Stomach (tissue), 9 donors: ENCODE results near the gene BTBD6. TPM values are rescaled to one million over a fixed set of nuclear protein-coding genes. Genes with fewer than 3 reads are reported as not detected.
"Not testable (repeated sequence)": the region's sequence is repeated elsewhere in the genome, so short reads cannot be mapped to it uniquely, and the experiment has no call there.

ENCODE experiments used
- DNase-seq, 2 donors: peaks; one replicate each; pipeline versions ENCODE4 v3.0.0 to v3.0.0-alpha.2; 2013 to 2019
- H3K27ac ChIP-seq, 5 donors: fragments of 200-600 bp in 4 of 5; sonication (generic) in 4 of 5; one replicate each; pipeline ENCODE4 v1.5.1; 2013 to 2019; ENCODE audit warnings: mild to moderate bottlenecking in 1 of 5, moderate library complexity in 1 of 5
- H3K27me3 ChIP-seq, 3 donors: fragments of 200-600 bp; sonication (generic); one replicate each; pipeline ENCODE4 v1.5.1; 2017 to 2019; ENCODE audit warnings: mixed run types in 1 of 3
- H3K36me3 ChIP-seq, 4 donors: fragments of 200-600 bp; sonication (generic); 1 replicate in 3 of 4; 2 replicates in 1 of 4; pipeline ENCODE4 v1.5.1; 2016 to 2019
- H3K4me1 ChIP-seq, 4 donors: fragments of 200-600 bp; sonication (generic); one replicate each; pipeline ENCODE4 v1.5.1; 2016 to 2019
- H3K4me3 ChIP-seq, 4 donors: fragments of 200-600 bp; sonication (generic) in 3 of 4; one replicate each; pipeline ENCODE4 v1.5.1; 2016 to 2019; ENCODE audit warnings: mild to moderate bottlenecking in 1 of 4
- H3K9me3 ChIP-seq, 4 donors: fragments of 200-600 bp; sonication (generic); one replicate each; pipeline ENCODE4 v1.5.1; 2016 to 2019
- CTCF ChIP-seq, 7 experiments: fragments of 450-650 bp in 4 of 7; fragments of 200-600 bp in 3 of 7; sonication (generic) in 3 of 7; IDR thresholded peaks; one replicate each; pipeline ENCODE4 v1.5.1; 2016 to 2019; ENCODE audit warnings: antibody characterized with exemption in 7 of 7, control low read depth in 2 of 7, mild to moderate bottlenecking in 1 of 7
- EP300 ChIP-seq: sonication (generic); formaldehyde crosslinking; IDR thresholded peaks from one replicate; pipeline ENCODE4 v1.6.1; 2017; ENCODE audit warnings: antibody characterized with exemption
- POLR2A ChIP-seq, 4 donors: fragments of 450-650 bp; IDR thresholded peaks; one replicate each; pipeline ENCODE4 v1.6.1; 2016; ENCODE audit warnings: antibody characterized with exemption in 4 of 4, control low read depth in 2 of 4, mild to moderate bottlenecking in 1 of 4, moderate library complexity in 1 of 4
- POLR2AphosphoS5 ChIP-seq, 3 donors: sonication (generic); formaldehyde crosslinking; IDR thresholded peaks; one replicate each; pipeline ENCODE4 v1.6.1; 2016; ENCODE audit warnings: antibody characterized with exemption in 3 of 3
- WGBS, 5 donors: extraction: QIAGEN DNeasy Blood & Tissue Kit in 3 of 5; methylation state at CpG; one replicate each; pipeline versions ENCODE4 v1.1.5 to v1.1.7; 2013 to 2018; 5-methylcytosine and 5-hydroxymethylcytosine counted together
- intact Hi-C: fragments of 100-400 bp; cut with DNase I; formaldehyde crosslinking; loops from one replicate; pipeline ENCODE4 v1.15.1; 2023; ENCODE audit warnings: low total_unique reads
- polyA plus RNA-seq, 3 donors: library from polyadenylated mRNA; stranded (reverse); fragments of 200-250 nt; gene quantifications; one replicate each; pipeline ENCODE4 v1.2.3, GENCODE V29; 2013
- total RNA-seq, 5 donors: library from RNA; depleted of rRNA; stranded (reverse); fragments of >200 nt; gene quantifications; one replicate each; pipeline versions ENCODE4 v1.1.0 to v1.2.3, GENCODE V29; 2014 to 2016
- donor health status: healthy with polysubstance abuse.
- donor health status: Bipolar disorder and iron deficiency.
- donor health status: healthy.

BTBD6 gene
- total and polyA plus RNA-seq, 8 donors: 13.4 to 55.0 (median 38.0) TPM

GRCh38 chr14:105287249-105288102 lies 39.1 kb downstream of the BTBD6 start:
- peaks cover 0 to 26% (median 21%) of the 10 kb centered on the region in 4 donors for H3K36me3 ChIP-seq
- H3K27ac ChIP-seq: no peak overlapping the region
- H3K4me3 ChIP-seq: no peak overlapping the region
- intact Hi-C loops: loop anchor here (10.0 kb wide), 1 partner anchor 83 kb away; no protein-coding TSS in a partner anchor
- H3K27me3 ChIP-seq: no peaks in the 10 kb centered on the region
- WGBS, 5 donors: 87 to 93% (median 88%) methylated on average over 23 to 24 of the region's 24 CpGs
- no peaks in the 10 kb centered on the region for H3K9me3 ChIP-seq
- no peak for DNase-seq
- no peak for TF ChIP-seq POLR2A (IDR thresholded peaks at IDR 0.05)
- no peak for TF ChIP-seq CTCF (IDR thresholded peaks at IDR 0.05)
- TF ChIP-seq POLR2AphosphoS5 (IDR thresholded peaks at IDR 0.05): no peak
- no peak for TF ChIP-seq EP300
- peaks cover 0 to 41% (median 26%) of the 10 kb centered on the region in 4 donors for H3K4me1 ChIP-seq

GRCh38 chr14:105288936-105289335 lies 40.6 kb downstream of the BTBD6 start:
- Histone ChIP-seq H3K4me1 (peaks cover 8 to 41% (median 28%) of the 10 kb centered on the region in 4 donors), H3K36me3 (peaks cover 0 to 18% (median 14%) of the 10 kb centered on the region in 4 donors)
- not testable (repeated sequence) for H3K27me3 ChIP-seq, DNase-seq, H3K9me3 ChIP-seq, H3K27ac ChIP-seq, H3K4me3 ChIP-seq
- intact Hi-C loops: loop anchor here (10.0 kb wide), 1 partner anchor 84 kb away; no protein-coding TSS in a partner anchor
- WGBS, 5 donors: 85 to 93% (median 88%) methylated on average over 6 of the region's 6 CpGs

GRCh38 chr14:105290621-105291346 lies 42.5 kb downstream of the BTBD6 start:
- Histone ChIP-seq H3K36me3 (peaks cover 0 to 4% (median 3%) of the 10 kb centered on the region in 4 donors), H3K27me3 (no peaks in the 10 kb centered on the region), H3K27ac (no peak overlapping the region), H3K9me3 (no peaks in the 10 kb centered on the region), H3K4me3 (no peak overlapping the region), H3K4me1 (peaks cover 12 to 43% (median 34%) of the 10 kb centered on the region in 4 donors)
- intact Hi-C loops: no loop called here
- TF ChIP-seq CTCF (IDR thresholded peaks at IDR 0.05): no peak
- 74 to 84% (median 78%) methylated on average over 13 of the region's 13 CpGs for WGBS, 5 donors
- no peak for DNase-seq

- Histone ChIP-seq H3K4me3 (no peak overlapping the region), H3K4me1 (peaks cover 12 to 46% (median 27%) of the 10 kb centered on the region in 4 donors), H3K9me3 (no peaks in the 10 kb centered on the region), H3K36me3 (no peaks in the 10 kb centered on the region), H3K27ac (peak overlapping the region in 1 of 5 donors; percentile 5), H3K27me3 (no peaks in the 10 kb centered on the region)
- no peak for DNase-seq
- intact Hi-C loops: no loop called here
- TF ChIP-seq POLR2A (IDR thresholded peaks at IDR 0.05): no peak
- TF ChIP-seq EP300: no peak
- no peak for TF ChIP-seq POLR2AphosphoS5 (IDR thresholded peaks at IDR 0.05)
- 70 to 80% (median 73%) methylated on average over 18 to 26 of the region's 26 CpGs for WGBS, 5 donors
Observed at GRCh38 chr14:105292826-105293711, 44.7 kb downstream of the BTBD6 start.
